ENCODE data around the gene RAB3D. TPM values are rescaled to one million over a fixed set of nuclear protein-coding genes. Genes with fewer than 3 reads are reported as not detected.

The RAB3D gene
- total and polyA plus RNA-seq, 12 donors, result 2.6 to 23.9 (median 10.7) TPM

GRCh38 chr19:11286312-11286974, 53.0 kb downstream of the RAB3D start:
- peak overlapping the region in 2 of 5 donors; percentile 41 to 45 for H3K27ac ChIP-seq
- H3K4me3 ChIP-seq, result no peak overlapping the region

GRCh38 chr19:11284515-11284914, 54.9 kb downstream of the RAB3D start:
- H3K9me3 ChIP-seq (replicated peaks in 1 of 3), result no peaks in the 10 kb centered on the region
- no peaks in the 10 kb centered on the region for H3K36me3 ChIP-seq (replicated peaks in 1 of 2)
- H3K27ac ChIP-seq, result peak overlapping the region in 2 of 5 donors; percentile 11 to 61
- no peak for DNase-seq
- H3K4me1 ChIP-seq (replicated peaks in 1 of 2), result peaks cover 0 to 3% of the 10 kb centered on the region in 2 donors
- no peak overlapping the region for H3K4me3 ChIP-seq
- no peaks in the 10 kb centered on the region for H3K27me3 ChIP-seq
- TF ChIP-seq CTCF (IDR thresholded peaks at IDR 0.05) (no peak), POLR2A (IDR thresholded peaks at IDR 0.05) (no peak)
- 69 to 79% (median 73%) methylated on average over 6 of the region's 6 CpGs for WGBS, 4 donors
- intact Hi-C loops (cut with DNase I), result no loop called here

More at GRCh38 chr19:11286312-11286974, 53.0 kb downstream of the RAB3D start:
- no peaks in the 10 kb centered on the region for H3K4me1 ChIP-seq (replicated peaks in 1 of 2)
- intact Hi-C loops (cut with DNase I), result no loop called here
- H3K36me3 ChIP-seq (replicated peaks in 1 of 2), result no peaks in the 10 kb centered on the region
- no peaks in the 10 kb centered on the region for H3K9me3 ChIP-seq (replicated peaks in 1 of 3)
- WGBS, 4 donors, result 33 to 50% (median 46%) methylated on average over 6 of the region's 6 CpGs
- no peaks in the 10 kb centered on the region for H3K27me3 ChIP-seq
- DNase-seq, result peak in 4 of 7 donors; percentile 26 to 67 (median 28)
- TF ChIP-seq POLR2A (IDR thresholded peaks at IDR 0.05), result no peak
- TF ChIP-seq CTCF (IDR thresholded peaks at IDR 0.05), result peak in 4 of 6 experiments; percentile 11 to 41 (median 30)

- H3K4me1 ChIP-seq (replicated peaks in 1 of 2), result peaks cover 0 to 7% of the 10 kb centered on the region in 2 donors
- H3K36me3 ChIP-seq (replicated peaks in 1 of 2), result no peaks in the 10 kb centered on the region
- H3K27me3 ChIP-seq, result no peaks in the 10 kb centered on the region
- DNase-seq, result no peak
- H3K27ac ChIP-seq, result no peak overlapping the region
- H3K4me3 ChIP-seq, result no peak overlapping the region
- TF ChIP-seq CTCF (IDR thresholded peaks at IDR 0.05) (no peak), POLR2A (IDR thresholded peaks at IDR 0.05) (no peak)
- 56 to 69% (median 60%) methylated on average over 8 to 11 of the region's 11 CpGs for WGBS, 4 donors
- intact Hi-C loops (cut with DNase I), result no loop called here
- no peaks in the 10 kb centered on the region for H3K9me3 ChIP-seq (replicated peaks in 1 of 3)
These were observed 58.0 kb downstream of the RAB3D start for GRCh38 chr19:11281356-11282049.

- intact Hi-C loops (cut with DNase I), result no loop called here
- Histone ChIP-seq H3K36me3 (replicated peaks in 1 of 2) (no peaks in the 10 kb centered on the region), H3K4me1 (replicated peaks in 1 of 2) (peaks cover 0 to 7% of the 10 kb centered on the region in 2 donors), H3K27me3 (no peaks in the 10 kb centered on the region), H3K4me3 (no peak overlapping the region), H3K9me3 (replicated peaks in 1 of 3) (no peaks in the 10 kb centered on the region), H3K27ac (no peak overlapping the region)
- no peak for DNase-seq
- no peak for TF ChIP-seq POLR2A (IDR thresholded peaks at IDR 0.05)
- no peak for TF ChIP-seq CTCF (IDR thresholded peaks at IDR 0.05)
- 54 to 69% (median 64%) methylated on average over 5 of the region's 5 CpGs for WGBS, 4 donors
These were observed 59.8 kb downstream of the RAB3D start for GRCh38 chr19:11279505-11280236.

Data from adrenal gland (tissue), 12 donors.